DLD1 (cell line): ENCODE measurements around the gene ARHGAP5.

Source experiments
- in situ Hi-C: cut with HindIII; loops from 2 replicates; pipeline ENCODE4 v1.10.0; 2017; ENCODE audit warnings: low sequenced_read_pairs

ARHGAP5 gene

GRCh38 chr14:32077081-32078022 lies at the start of gene ARHGAP5:
ARHGAP5 (plus strand) TSS chr14:32077304; CDS start chr14:32090670, 13,366 bp downstream.
- in situ Hi-C loops: no loop called here

DNA sequence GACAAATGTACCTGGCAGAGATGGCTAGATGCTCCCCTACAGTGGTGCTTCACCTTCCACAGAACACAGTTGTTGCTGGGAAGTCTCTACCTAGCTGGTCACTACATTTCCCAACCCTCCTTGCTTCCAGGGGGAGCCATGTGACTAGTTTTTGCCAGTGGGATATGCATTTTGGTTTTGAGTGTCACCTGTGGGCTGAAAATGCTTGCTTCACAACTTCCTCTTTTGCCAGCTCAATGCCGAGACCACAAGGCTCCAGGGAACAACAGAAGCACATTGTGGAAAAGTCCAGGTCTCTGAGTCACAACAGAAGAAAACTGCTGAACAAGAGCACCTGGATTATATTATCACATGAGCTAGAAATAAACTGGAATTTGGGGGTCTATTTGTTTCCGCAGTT lies 48.5 kb upstream of the ARHGAP5 start:
- in situ Hi-C loops: no loop called here

DNA sequence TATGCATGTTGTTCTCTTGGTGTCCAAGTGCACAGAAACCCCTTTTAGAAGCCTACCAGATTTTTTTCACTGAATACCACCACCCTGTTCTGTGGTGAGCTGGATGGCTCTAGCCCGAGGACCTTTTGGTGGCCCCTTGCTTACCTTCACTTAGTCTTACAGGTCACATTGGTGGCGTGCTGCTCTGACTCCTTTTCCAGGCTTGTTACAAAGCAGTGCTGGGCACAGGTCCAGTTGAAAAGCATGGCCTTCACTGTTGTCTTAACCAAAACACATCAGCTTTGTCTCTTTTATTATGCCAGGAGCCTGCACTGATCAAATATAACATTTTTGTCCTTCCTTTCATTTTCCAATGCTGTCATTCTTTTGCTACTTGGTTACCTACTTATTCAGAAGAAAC lies 43.6 kb upstream of the ARHGAP5 start:
- in situ Hi-C loops: no loop called here

- in situ Hi-C loops: no loop called here
Observed at GRCh38 chr14:32038876-32039275, 38.2 kb upstream of the ARHGAP5 start.

DNA sequence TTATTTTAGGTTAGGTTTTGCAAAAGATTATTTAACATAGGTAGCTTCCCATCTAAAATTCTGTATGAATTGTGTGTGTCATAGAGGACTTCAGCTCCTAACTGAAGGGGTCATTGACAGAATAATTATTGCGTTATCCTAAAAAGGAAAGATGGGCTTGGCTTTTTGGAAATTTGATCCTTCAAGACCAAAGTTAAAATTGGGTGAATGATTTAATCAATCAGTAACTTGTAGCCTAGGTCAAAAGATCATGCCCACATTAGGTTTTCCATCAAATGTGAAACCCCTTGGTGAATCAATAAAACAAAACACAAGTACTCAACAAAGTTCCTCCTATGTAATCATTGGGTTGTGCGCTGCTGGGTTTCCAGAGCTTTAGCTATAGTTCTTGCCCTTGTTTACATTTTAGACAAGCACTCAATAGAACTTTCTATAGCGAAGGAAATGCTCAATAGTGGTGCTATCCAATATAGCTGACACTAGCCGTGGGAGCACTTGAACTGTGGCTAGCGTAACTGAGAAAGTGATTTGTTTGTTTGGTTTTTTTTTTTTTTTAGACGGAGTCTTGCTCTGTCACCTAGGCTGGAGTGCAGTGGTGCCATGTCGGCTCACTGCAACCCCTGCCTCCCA lies 37.6 kb upstream of the ARHGAP5 start:
- in situ Hi-C loops: no loop called here

- in situ Hi-C loops: no loop called here
Observed at GRCh38 chr14:32043624-32044023, 33.5 kb upstream of the ARHGAP5 start.

GRCh38 chr14:32044454-32044853 lies 32.6 kb upstream of the ARHGAP5 start:
- in situ Hi-C loops: no loop called here

DNA sequence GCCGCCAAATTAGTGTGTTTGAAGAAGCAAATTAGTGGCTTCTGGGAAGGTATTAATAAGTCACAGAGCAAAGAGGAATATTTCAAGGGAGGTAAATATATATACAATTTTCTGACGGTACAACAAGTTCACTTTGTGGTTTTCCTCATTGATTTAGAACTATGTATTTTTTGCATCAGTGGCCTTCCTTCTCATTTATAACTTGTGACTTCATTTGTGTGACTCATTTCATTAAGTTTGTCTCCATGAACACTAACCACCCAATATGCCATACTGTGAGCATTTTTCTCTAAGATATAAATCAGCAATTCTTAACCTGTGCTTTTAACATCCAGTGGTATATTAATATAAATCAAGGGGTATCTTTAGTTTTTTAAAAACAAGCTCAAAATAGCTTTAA lies 29.3 kb upstream of the ARHGAP5 start:
- in situ Hi-C loops: no loop called here

DNA sequence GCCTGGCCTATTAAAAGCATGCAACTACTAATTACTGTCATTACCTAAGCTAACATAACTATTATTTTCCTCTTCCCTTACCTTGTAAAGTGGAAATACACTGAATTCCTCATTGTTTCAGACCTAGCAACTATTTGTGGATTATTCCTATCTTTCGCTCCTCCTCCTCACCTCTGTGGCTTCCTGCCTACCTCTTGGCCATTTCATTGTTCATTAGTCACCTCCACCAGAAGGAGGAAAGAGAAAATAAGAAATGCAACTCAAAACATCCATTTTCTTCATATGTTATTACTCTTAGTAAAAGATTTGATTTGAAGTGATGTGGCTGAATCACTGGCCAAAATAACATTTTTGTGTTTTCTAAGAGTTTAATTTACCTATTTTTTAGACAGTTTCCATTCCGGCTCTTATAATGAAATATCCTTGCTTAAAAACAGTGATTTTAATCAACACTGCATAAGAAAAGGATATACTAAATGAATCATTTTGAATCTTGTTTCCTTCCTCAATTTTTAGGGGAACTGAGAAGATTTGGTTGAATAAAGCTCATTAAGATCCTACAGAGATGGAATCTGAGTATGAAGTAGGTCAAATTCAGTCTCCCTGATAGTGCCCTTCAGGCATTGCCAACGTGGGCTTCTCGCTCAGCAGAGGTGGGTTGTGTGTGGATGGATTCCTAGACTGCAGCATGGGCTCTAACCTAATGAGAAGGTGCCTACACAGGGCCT lies 27.6 kb upstream of the ARHGAP5 start:
- in situ Hi-C loops: no loop called here

- in situ Hi-C loops: no loop called here
Observed at GRCh38 chr14:32050878-32051277, 26.2 kb upstream of the ARHGAP5 start.

DNA sequence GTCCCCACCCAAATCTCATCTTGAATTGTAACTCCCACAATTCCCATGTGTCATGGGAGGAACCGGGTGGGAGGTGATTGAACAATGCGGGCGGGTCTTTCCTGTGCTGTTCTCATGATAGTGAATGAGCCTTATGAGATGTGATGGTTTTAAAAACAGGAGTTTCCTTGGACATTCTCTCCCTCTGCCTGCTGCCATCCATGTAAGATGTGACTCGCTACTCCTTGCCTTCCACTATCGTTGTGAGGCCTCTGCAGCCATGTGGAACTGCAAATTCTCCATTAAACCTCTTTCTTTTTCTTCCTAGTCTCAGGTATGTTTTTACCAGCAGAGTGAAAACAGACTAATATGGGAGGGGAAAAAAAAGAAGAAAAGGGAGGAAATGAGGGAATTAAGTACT lies 22.6 kb upstream of the ARHGAP5 start:
- in situ Hi-C loops: no loop called here

DNA sequence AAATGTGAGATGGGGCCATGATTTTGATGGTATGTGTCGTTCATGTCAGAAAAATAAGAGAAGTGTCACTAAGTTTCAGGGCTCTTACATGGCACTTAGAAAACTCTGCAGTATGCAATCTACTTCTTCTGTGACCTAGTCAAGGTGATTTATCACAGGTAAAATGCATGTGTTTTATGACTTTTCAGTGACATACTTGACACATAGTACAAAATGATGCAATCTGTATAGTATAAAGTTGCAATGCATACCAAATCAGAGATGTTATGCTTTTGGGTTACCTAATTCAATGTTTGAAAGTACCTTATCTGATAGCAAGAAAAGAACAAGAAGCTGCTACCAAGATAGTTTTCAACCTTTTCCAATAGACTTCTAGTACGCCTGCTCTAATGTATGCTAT lies 21.9 kb upstream of the ARHGAP5 start:
- in situ Hi-C loops: loop anchor here (5.0 kb wide), 1 partner anchor 33 kb away; no protein-coding TSS in a partner anchor

DNA sequence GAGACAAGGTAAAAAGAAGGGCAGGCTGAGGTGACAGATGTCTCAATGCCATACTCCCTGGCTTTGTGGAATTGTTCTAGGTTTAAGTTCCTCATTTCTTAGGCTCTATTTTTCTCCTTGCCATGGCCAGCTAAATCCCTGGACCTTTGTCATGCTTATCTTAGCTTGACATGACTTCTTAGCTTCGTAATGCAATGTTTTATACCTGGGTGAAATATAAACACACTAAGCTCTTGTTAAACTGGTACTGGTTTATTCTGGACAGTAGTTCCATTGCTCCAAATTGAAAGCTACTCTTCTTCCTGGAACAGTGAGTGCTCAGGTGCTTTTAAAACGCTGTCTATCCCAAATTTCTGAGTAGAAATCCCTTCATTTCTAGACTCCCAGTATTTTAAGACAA lies 17.4 kb upstream of the ARHGAP5 start:
- in situ Hi-C loops: loop anchor here (5.0 kb wide), 1 partner anchor 37 kb away; no protein-coding TSS in a partner anchor

DNA sequence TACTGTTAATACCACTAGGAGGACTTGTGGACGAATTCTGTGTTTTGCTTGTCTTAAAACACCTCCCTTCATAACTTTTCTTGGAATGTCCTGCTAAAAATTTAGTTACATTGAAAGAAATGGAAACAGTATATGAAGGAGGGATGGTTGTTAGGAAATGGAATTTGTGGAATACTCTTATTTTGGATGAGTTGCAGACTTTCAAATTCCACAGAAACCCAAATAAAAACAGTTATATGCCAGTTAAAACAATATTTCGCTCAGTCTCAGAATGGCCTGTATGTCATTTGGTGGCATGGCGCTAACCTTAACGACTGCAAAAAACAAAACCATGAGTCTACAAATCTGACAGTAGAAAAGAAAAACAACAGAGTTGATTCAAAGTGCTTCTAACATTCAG lies 12.2 kb upstream of the ARHGAP5 start:
- in situ Hi-C loops: no loop called here

DNA sequence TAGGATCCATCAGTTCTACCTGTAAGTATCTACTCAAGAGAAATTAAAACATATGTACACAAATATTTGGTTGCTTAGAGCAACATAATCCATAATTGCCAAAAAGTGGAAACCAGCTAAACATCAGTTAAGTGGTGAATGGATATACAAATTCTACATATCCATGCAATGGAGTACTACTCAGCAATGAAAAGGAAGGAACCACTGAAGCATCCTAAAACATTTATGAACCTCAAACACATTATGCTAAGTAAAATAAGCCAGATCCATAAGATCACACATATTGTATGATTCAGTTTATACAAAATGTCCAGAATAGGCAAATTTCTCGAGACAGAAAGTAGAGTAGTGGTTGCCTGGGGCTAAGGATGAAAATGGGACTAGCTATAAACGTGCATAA lies 8.4 kb upstream of the ARHGAP5 start:
- in situ Hi-C loops: no loop called here

DNA sequence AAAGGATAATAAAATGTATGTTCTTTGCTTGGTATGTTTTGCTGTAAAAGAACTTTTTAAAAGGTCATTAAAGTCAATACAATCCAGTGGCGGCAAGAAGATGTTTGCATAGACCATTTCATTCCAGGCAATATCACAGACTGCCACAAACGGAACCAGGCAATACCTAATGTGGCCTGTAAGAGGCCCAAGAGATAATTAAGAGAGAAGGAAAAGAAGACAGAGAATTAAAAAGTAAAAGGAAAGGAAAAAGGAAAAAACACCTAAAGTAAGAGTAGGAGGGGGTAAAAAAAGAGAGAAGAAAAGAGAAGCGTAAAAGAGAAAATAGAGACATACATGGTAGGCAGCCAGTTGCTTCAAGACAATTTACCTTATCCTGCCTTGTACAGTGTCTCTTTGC lies 6.8 kb upstream of the ARHGAP5 start:
- in situ Hi-C loops: no loop called here

DNA sequence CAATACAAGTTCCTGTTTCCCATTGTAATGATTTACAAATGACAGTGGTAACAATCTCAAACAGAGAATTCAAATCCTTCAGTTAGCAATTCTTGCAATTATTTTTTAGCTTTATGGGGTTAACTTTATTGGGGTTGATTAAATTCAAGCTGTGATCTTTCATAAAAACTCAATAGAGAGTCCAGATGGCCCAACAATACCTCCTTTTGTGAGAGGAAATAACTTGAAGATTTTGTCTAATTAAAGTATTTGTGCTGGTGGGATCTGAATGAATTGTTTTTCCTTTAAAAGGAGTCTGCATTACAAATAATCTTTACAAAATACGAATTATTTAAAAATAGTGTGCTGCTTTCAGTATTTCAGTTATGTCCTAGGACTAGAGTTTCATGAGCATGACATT lies 4.4 kb upstream of the ARHGAP5 start:
- in situ Hi-C loops: no loop called here

DNA sequence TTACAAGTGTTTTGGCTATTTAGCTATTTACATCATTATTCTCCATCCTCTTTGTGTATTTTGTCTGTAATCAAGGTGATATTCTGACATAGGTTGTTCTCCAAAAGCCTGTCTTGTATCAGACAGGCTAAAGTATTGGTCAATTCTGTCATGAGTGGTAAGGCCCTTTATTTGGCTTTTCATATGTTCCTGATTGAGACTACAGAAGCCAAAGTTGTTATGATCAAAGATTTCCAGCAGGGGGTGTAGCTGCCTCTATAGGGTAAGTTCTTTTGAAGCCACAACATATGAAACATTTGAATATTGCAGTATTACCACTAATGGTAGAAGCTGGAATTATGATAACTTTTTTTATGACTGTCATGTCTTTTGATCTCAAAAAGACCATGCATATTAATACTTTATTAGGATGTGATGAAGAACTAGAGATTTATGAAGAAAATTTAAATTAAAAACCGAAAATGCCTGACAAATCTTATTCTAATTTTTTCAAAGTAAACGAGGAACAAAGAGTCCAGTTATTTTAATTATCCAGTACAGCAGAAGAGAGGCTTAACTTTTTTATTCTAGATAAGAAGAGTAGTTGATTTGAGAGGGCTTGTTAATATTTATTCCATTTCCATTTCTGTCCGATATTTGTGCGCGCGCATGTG lies 3.4 kb upstream of the ARHGAP5 start:
- in situ Hi-C loops: no loop called here

GRCh38 chr14:32074887-32075572 lies 2.1 kb upstream of the ARHGAP5 start:
- in situ Hi-C loops: no loop called here

DNA sequence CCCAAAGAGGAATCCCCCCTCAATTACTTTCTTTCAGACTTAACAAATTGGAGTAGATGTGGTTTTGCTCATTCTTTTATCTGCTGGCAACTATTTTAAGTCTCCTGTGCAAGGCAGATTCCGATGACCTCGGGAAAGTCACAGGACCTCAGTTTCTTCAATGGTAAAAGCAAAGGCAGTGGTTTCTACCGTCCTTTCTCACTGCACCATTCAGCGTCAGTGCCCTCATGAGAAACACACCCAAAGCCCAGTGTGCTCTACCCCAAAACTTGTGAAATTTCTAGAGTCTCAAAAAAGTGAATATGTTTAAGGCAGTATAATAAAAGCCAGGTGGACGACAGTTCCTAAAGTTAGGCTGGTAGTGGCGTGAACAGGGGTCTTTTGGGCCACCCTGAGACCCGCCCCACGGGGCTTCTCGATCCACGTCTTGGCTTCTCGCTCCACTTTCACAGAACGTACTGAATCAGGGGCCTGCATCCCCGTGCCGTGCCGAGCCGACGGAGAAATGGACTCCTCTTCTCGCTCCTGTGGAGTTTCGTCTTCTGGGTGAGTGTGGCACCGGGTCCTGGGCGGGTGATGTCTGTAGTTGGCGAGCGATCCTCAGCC lies 1.3 kb upstream of the ARHGAP5 start:
- in situ Hi-C loops: no loop called here
